HG03196 (cell line): ENCODE measurements around the gene MAD1L1.

Source experiments
- ATAC-seq: cut with Tn5 transposase; IDR thresholded peaks from one replicate; pipeline ENCODE4 v1.9.1; 2021; ENCODE audit not compliant: unreplicated experiment

MAD1L1 gene

GRCh38 chr7:1813394-1814088 is 419.2 kb downstream of the MAD1L1 start:
- no peak for ATAC-seq

GRCh38 chr7:1812509-1813393 is 420.0 kb downstream of the MAD1L1 start:
- no peak for ATAC-seq

- ATAC-seq, result no peak
Observed at GRCh38 chr7:1811850-1812508, 420.8 kb downstream of the MAD1L1 start.

- no peak for ATAC-seq
Observed at GRCh38 chr7:1810961-1811849, 421.5 kb downstream of the MAD1L1 start.

- no peak for ATAC-seq
Observed at GRCh38 chr7:1810521-1810920, 422.2 kb downstream of the MAD1L1 start.

- ATAC-seq, result no peak
Observed at GRCh38 chr7:1809601-1810258, 423.0 kb downstream of the MAD1L1 start.

GRCh38 chr7:1809070-1809469 is 423.7 kb downstream of the MAD1L1 start:
- ATAC-seq, result no peak

GRCh38 chr7:1807821-1808600 is 424.7 kb downstream of the MAD1L1 start:
- ATAC-seq, result no peak

GRCh38 chr7:1806354-1806753 is 426.4 kb downstream of the MAD1L1 start:
- no peak for ATAC-seq

- no peak for ATAC-seq
Observed at GRCh38 chr7:1804310-1804709, 428.4 kb downstream of the MAD1L1 start.

GRCh38 chr7:1802899-1803298 is 429.8 kb downstream of the MAD1L1 start:
- no peak for ATAC-seq

GRCh38 chr7:1800902-1801301 is 431.8 kb downstream of the MAD1L1 start:
- no peak for ATAC-seq

GRCh38 chr7:1798191-1798590 is 434.6 kb downstream of the MAD1L1 start:
- ATAC-seq, result no peak

GRCh38 chr7:1794888-1795542 is 437.7 kb downstream of the MAD1L1 start:
- ATAC-seq, result no peak

GRCh38 chr7:1787681-1788235 is 445.0 kb downstream of the MAD1L1 start:
- no peak for ATAC-seq

GRCh38 chr7:1787241-1787640 is 445.5 kb downstream of the MAD1L1 start:
- no peak for ATAC-seq

- no peak for ATAC-seq
Observed at GRCh38 chr7:1785839-1786238, 446.9 kb downstream of the MAD1L1 start.

GRCh38 chr7:1781369-1781768 is 451.4 kb downstream of the MAD1L1 start:
- ATAC-seq, result no peak

- no peak for ATAC-seq
Observed at GRCh38 chr7:1779445-1779844, 453.3 kb downstream of the MAD1L1 start.
